ENCODE data around the gene CASZ1.
A peak's percentile ranks its signal among the peaks of the same experiment; 100 is the strongest.

CASZ1 gene

GRCh38 chr1:10705953-10706352, 90.5 kb downstream of the CASZ1 start:
- DNase-seq (ENCODE audit: low read depth): no peak

DNA sequence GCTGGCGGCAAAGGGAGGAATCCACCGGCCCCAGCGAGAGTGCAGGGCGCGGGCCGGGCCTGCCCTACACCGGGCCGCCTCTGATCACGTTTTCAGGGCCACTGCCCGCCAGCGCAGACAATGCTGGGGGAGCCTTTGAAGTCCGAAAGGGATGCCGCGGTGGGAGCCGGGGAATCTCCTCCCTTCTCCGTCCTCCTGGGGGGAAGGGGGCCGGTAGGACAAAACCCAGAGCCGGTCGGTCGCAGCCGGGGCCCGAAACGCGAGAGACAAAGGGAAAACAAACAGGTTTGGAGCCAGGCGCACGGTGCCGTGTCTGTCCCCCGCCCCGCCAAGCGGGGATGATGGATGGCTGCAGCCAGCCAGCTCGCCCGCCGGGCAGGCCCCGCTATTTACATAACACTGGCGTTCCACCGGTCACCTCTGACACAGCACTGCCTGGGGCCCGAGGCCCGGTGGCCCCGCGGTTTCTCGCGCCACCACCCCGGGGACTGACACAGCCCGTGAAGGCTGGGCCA, 92.0 kb downstream of the CASZ1 start:
- DNase-seq (ENCODE audit: low read depth): no peak

DNA sequence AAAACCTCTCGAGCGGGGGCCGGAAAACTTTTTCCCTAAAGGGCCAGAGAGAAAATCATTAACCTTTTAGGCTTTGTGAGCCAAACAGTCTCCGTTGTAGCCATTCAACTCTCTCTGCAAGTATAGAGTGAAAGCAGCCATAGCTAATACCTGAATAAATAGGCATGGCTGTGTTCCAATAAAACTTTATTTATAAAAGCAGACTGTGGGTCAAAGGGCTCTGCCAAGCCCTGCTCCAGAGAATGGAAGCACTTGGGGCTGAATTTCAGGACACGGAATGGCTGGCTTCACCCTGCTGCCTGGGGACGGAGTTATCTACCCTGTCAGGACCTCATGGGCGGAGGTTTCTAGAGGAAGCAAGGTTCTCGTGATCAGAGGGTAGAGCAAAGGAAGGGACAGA, 92.7 kb downstream of the CASZ1 start:
- DNase-seq (ENCODE audit: low read depth): no peak

DNA sequence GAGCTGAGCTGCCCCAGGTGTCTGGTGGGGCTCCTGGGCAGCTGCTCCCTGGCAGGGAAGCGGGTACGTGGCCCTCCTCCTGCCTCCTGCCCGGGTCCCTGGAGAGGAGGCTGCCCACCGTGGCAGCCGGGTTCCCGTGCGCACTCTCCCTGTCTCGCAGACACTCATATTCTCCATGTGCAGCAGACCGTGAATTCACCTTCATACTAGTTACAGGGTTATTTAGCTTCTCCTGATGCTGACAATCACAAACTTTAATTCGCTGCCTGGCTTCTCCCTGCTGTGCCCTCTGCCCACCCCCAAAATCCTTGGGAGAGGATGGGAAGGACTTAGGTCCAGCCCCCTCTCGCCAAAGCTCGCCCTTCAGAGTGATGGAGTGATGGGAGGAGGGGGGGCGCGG, 95.3 kb downstream of the CASZ1 start:
- DNase-seq (ENCODE audit: low read depth): no peak

- no peak for DNase-seq (ENCODE audit: low read depth)
Observed at GRCh38 chr1:10699470-10699835, 97.0 kb downstream of the CASZ1 start.

- DNase-seq (ENCODE audit: low read depth): no peak
Observed at GRCh38 chr1:10698726-10699469, 97.5 kb downstream of the CASZ1 start.

GRCh38 chr1:10697621-10698160, 98.8 kb downstream of the CASZ1 start:
- DNase-seq (ENCODE audit: low read depth): no peak

DNA sequence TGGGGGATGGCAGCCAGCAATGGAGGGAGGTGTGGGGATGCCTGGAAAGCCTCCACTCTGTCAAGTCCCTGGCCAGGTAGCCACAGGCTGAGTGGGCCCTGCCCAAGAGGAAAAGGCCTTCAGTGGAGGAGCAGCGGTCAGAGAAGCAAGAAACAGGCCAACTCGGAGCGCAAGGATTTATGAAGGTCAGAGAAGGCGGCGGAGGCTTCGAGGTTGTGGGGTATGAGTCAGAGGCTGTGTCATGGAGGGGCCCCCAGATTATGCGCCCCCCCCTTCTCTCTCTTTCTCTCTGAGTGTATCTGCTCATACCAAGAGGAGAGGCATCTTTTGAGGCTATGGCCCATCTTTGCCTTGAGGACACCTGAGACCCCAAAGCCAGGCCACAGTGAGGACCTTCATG, 99.5 kb downstream of the CASZ1 start:
- peak; percentile 77 for DNase-seq (ENCODE audit: low read depth)

- DNase-seq (ENCODE audit: low read depth): peak; percentile 64
Observed at GRCh38 chr1:10694633-10695627, 101.5 kb downstream of the CASZ1 start.

DNA sequence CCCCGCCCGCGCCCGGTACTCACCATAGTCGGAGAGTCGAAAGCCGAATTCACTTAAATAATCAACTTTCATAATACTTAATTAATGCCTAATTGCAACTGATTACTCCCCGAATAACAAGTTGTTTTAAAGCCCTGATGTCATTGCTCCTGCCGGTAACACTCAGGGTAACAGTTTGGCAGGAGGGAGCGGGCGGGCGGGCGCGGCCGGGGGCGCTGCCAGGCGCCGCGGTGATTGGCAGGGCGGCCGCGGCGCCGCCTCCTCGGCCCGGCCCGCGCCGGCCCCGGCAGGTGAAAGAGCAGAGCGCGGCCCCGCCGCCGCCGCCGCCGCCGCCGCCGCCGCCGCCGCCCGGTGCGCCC, 102.2 kb downstream of the CASZ1 start:
- no peak for DNase-seq (ENCODE audit: low read depth)

DNA sequence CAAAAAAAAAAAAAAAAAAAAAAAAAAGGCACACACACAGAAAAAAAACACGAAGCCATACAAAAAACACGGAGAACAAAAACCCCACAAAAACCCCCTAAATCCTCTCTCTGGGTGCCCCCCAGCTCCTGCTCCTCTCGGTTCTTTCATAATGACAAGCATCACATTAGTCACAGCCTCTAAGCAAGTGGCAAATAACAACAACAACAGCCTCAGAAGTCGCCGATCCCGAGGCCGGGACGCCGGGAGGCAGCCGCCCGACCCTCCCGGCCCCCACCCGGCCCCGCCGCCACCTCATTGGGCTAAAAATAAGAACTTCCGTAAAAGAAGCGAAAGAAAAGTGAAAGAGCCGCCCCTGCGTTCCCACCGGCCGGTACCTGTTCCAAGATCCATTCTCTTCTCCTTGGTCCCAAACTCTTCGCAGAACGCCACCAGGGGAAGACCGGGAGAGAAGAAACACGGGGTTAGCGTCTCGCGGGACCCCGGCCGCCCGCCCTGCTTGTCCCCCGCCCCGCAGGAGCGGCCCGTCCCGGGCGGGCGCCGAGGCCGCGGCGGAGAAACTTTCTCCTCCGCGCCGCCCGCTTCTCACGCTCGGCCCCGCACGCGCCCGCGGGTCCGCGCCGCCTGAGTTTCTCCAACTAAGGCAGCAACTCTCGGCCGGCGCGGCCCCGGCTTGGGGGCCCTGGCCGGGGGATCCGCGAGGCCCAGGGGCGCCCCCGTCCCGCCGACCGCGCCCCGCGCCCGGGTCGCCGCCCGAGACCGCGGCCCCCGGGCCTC, 102.8 kb downstream of the CASZ1 start:
- no peak for DNase-seq (ENCODE audit: low read depth)

DNA sequence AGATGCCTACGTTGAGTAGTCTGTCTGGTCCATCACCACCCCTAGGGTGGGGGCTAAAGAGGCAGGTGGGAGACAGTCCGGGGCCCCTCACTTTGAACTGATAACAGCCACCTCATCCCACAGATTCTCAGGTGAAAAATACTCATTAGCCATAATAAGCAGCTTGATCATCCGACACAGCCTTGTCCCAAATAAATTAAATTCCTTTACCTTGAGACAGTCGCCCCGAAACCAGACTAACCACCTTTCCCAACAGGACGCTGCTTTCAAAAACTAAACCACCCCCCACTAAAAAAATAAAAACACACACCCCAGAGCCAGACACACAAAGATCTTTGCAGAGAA, 103.3 kb downstream of the CASZ1 start:
- no peak for DNase-seq (ENCODE audit: low read depth)

GRCh38 chr1:10692401-10693021, 103.9 kb downstream of the CASZ1 start:
- no peak for DNase-seq (ENCODE audit: low read depth)

DNA sequence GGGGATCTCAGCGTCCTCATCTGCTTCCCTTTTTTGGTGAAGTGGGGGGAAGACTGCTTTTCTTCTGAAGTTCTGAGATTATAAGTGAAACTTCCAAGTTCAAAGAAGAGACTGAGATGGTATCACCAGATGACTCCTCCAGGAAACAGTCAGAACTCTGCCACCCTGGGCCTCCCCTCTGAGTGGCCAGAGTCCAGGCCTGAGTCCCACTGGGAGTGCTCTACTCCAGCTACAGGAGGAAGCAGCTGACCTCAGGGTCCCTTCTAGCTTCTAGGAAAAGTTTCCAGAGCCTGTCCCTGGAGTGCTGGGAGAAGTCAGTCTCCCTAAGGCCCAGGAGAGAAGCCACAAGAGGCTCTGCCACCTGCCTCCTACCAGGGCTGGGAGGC, 104.7 kb downstream of the CASZ1 start:
- no peak for DNase-seq (ENCODE audit: low read depth)

DNA sequence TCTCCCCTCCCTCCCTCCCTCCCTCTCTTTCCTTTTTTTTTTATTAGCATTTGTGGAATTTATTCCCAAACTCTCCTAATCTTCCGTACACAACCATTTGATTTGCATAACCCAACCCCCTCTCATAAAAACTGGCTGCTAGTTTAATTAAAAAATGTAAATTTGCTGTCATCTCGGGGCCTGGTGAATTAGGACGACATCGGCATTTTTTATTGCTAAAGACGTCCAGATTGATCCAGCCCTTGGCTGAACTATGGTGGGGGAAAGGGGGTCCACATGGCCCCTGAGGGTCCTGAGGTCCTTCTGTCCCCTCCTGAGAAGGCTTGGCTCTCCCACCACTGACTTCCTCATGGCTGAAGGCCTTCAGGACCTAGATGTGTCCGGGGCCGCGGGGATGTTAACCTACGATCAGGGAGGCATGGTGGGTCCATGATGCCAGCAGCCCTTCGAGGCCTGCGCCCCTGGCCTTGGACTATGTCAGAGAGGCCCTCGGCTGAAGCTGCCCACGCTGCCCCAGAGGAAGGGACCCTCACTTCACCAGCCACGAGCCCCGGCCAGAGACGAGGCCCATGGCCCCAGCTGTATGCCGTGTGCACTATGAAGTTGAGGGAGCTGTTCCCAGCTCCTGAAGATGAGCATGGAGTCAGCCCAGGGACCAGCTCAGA, 105.2 kb downstream of the CASZ1 start:
- DNase-seq (ENCODE audit: low read depth): no peak

- DNase-seq (ENCODE audit: low read depth): no peak
Observed at GRCh38 chr1:10690484-10690883, 106.0 kb downstream of the CASZ1 start.

DNA sequence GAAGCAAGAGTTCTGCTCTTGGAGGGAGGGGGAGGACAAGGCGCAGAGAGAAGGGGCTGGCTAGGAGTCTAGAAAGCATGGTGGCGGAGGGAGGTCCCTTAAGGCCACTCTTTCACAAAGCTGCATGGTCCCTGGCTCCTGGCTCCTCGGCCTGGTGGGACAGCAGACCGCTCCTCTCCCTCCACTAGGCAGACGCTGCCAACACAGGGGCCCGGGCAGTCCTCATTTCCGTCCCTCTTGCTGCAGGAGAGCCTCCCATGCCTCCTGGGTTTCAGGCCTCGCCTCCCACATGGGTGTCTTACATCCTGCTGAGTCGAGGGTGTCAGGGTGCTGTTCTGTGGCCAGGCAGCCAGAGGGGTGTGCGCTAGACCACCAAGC, 108.0 kb downstream of the CASZ1 start:
- DNase-seq (ENCODE audit: low read depth): no peak

GRCh38 chr1:10687782-10688408, 108.6 kb downstream of the CASZ1 start:
- peak; percentile 24 for DNase-seq (ENCODE audit: low read depth)

- no peak for DNase-seq (ENCODE audit: low read depth)
Observed at GRCh38 chr1:10687251-10687651, 109.2 kb downstream of the CASZ1 start.

- no peak for DNase-seq (ENCODE audit: low read depth)
Observed at GRCh38 chr1:10686404-10687040, 109.9 kb downstream of the CASZ1 start.

Measured in amniotic epithelial cell (primary cell).